ENCODE measurements around the gene CKS1B.
"Not testable (repeated sequence)": the region's sequence is repeated elsewhere in the genome, so short reads cannot be mapped to it uniquely, and the experiment has no call there.

The CKS1B gene

DNA sequence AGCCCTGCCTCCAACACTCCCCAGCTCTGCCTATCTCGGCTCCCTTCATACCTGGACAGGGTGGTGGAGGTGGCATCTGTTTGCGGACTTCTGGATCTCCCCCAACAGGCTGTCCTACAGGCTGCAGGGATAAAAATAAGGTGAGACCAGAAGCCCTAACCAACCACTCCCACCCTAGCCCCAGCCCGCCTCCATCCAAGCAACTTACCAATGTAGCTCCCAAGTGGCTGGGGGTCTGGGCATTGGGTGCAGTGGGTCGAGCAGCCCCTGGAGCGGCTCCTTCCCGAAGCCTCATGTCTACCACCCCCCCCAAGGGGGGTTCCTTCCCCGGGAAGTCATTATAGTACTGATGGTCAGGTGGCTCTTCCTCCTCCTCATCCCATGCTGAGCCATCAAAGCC is 8.4 kb upstream of the CKS1B start:
- DNase-seq, result no peak

DNA sequence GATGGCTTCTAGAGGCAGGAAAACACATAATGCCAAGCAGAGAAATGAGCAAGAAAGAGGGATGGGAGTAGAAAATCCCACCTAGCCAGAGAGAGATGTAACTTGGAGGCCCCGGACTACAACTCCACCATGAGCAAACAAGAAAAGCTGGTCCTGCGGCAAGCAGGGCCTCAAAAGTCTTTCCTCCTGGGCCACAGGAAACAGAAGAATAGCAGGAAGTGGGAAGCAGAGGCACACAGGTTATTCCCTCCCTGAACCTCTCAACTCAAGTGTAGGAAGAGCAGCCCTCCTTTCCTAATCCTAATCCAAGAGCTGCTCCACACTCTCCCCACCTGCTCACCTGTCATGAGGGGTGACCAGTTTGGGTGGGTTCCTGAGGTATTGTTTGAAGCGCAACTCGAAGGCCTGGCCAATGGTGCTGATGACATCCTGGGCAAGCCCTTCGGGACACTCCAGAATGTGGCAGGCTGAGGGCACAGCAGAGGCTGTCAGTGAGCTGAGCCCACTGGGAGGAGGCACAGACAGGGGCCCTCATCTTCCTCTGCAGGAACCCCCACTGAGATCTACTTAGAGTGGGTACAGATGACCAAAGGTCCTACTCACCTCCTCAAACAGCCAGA is 7.0 kb upstream of the CKS1B start:
- DNase-seq, result no peak

DNA sequence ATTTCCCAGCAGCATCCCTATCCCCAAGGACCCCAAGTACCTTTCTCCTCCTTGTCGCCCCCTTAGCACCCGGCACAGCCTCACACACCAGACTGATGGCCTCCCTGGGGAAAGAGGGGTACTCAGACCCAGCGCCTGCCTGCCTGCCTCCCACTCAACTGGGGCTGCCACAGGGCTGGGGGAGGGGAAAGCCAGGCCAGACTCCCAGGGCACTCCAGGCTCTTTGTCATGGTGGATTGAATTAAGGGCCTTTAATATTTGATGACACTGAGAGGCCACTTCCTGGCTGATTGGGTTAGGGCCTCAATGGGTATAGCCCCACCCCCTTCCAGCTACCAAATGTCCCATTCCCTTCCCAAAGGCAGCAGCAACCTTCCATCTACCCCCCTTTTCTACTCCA is 5.8 kb upstream of the CKS1B start:
- DNase-seq, result no peak

DNA sequence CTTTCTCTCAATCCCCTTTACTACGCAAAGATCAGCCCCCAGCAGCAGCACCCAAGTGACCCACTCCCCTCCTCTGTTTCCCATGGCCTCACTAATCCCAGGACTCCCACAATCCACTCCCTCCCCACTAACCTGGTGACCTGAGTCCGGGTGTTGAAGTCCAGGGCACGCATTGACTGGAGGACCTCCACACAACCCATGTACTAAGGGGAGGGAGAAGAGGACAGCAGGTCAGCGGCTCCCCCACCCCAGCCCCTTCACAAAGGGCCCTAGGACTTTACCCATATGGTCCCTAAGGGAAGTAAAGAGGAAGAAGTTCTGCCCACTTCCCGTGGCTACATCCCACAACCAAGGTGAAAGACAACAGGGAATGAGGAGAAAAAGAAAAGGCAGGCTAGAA is 5.2 kb upstream of the CKS1B start:
- no peak for DNase-seq

DNA sequence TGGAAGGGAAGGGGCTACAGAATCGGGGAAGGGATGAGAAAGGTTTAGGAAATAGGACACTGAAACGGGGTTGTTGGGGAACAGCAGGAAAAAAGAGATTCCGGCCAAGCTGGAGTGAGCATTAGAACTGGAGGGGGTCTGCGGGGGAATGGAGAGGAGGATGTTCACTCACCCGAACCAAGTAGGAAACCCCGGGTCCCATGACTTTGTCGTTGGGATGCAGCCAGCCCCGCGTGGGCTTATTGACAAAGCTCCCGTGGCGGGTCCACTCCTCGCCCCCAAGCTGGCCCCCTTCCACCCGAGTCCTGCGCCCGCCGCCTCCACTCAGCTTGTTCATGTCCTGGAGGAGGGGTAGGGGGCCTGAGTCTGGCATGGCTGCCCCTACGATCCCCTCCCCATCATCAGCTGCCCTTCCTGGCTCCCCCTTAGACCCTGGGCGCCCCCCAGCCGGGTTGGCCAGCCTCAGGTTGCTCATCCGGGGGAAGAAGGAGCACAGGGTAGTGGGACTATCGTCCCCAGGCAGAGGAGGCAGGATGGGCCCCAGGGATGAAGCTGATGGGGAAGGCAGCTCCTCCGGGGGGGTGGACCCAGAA is 4.5 kb upstream of the CKS1B start:
- no peak for DNase-seq

DNA sequence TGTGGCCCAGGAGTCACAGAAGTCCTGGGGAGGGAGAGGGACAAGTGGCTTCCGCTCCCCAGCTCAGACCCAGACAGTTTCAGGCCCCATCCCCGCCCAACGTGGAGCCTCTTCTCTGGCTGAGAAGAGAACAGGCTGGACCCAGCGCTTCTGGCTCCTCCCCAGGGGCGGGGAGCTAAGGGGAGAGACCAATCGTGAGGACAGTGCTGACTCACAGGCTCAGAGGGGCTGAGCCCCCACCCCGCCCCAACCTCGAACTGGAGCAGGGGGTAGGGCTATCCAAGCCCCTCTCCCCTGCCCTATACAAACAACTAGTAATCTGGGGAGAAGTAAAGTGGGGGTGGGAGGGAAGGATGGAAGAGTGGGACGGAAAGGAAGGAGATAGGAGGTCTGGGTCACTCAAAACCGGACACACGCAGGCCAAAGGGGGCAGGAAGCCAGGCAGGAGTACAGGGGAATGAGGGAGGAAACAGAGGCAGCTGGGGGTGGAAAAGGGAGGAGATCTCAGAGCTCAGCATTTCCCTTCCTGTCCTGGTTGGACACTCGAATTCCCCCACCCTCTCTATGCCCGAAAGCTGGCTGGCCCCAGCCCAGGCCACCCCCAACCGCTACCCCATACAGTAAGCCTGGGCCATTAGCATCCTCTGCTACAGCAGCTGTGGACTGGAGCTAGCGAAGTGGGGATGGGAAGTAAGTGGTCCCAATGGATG is 3.7 kb upstream of the CKS1B start, which contains the start of gene SHC1:
Gene SHC1, minus strand, starts transcription at position 117 of the 710 bp plus-strand sequence. CDS start 221 bp downstream, outside the sequence.
- peak; percentile 97 for DNase-seq

DNA sequence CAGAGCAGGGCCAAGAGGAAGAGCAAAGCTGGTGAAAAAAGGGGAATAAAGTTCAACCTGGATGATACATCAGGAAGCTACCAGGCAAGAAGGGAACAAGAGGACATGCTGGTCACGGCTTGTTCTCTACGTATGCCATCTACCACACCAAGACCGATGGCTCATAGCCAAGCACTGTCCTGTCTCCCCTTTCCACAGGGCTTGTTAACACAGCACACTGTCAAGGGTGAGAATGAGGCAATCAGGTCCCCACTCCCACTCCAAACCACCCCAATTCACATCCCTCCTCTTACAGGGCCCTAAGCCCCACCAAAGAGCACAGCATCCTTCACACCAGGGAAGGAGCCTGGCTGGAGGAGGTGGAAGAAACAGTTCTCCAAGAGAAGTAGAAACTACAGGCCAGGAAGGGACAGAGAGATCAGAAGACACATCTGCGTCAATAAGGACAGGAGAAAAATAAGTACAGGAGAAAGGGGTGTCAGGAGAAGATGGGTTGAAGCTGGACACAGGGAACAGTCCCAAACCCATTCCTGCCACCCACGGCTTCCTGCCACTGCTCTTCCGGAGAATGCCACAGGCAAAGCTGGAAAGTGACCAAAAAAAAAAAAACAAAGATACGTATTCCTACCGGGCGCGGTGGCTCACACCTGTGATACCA is 3.0 kb upstream of the CKS1B start:
- DNase-seq, result no peak

DNA sequence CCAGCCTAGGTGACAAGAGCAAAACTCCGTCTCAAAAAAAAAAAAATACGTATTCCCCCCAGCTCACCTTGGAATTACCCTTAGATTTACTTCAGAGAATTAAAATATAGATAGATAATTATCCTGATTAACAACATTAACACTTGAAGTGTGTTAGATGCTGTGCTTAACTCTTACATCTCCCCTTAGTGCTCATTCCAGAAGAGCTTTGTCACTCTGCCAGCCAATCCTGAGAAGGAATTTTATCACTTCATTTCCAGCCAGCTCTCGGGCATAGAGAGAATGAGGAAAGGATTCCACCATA is 2.3 kb upstream of the CKS1B start:
- no peak for DNase-seq

DNA sequence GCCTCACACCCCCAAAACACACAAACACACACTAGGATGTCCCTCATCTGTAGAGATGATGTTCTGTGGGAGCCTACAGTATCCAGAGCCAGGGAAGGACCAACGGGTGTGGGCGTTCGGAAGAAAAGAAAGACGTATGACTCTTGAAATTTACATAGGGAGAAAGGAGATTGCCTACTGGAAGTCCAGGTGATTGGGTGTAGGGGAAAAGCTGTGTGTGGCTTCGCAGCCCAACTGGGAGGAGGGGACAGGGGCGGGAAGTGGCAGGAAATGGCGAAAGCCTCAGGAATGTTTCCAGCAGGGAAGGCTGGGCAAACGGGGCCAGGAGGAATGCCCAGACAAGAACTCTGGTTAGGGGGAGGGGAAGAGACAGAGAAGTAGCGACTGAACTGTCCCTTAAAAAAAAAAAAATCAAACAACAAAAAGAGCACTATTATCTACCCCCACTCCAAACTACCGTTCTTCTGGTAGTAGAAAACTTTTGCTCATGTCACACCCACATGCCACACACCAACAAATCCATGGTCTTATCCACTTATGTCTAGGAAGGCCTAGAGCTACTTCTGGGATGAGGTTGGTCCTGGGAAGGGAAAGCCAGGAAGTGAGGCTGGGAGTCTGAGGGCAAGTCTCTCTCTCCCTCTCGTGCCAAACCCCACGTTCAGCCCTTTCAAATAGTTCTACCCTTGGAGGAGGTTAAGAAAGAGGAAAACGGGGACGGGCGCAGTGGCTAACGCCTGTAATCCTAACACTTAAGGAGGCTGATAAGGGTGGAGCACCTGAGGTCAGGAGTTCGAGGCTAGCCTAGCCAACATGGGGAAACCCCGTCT is 1.8 kb upstream of the CKS1B start:
- peak; percentile 99 for DNase-seq

DNA sequence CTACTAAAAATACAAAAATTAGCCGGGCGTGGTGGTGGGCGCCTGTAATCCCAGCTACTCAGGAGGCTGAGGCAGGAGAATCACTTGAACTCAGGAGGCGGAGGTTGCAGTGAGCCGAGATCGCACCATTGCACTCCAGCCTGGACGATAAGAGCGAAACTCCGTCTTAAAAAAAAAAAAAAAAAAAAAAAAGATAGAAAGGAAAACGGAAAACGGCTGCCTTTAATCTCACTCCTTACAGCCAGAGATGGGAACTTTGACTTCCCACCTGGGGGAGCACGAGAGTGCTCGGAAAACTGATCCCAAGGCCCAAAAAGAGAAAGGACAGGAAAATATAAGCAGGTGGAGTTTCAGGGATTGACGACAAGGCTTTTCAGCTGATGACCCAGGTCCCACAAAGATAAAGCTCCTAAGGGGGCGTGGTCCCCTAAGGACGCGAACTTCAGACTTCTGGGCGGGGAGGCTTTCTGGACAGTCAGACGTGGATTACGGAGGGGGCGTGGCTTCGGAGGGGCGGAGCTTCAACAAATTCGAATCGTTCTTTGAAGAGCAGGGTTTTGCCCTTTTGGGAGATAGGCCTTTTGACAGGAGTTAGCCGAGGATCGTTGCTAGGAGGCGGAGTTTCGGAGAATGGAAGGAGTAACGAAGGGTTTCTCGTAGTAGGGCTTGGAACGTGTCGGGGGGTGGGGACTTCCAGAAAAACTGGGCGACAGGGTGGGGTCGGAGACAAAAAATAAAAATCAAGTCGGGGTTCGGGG is 958 bp upstream of the CKS1B start:
- peak; percentile 98 for DNase-seq

DNA sequence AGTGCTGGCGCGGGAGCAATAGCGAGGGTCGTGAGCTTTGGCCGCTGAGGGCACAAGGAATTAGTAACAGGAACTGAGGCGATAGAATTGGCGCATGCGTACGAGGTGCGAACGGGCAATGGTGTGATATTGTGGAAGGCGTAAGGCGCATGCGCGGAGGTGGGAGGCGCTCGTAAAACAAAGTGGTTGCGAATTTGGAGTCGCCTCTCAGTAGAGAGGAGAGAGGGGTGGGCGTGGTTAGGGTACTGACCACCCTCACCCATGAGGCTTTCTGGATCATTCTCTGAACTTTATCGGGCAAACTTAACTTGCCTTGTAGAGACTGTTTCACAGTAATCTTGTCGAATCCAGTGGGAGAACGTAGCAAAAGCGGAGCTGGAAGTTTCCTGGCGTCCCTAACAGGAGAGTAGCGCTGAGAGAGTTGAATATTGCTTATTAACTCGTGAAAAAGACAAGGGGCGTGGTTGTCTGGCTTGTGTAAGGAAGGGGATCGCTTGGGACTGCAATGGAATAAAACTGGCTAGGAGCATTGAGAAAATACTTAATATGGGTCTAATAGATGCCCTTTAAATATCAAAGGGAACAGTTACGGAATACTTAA is 427 bp downstream of the CKS1B start:
- peak; percentile 95 for DNase-seq

DNA sequence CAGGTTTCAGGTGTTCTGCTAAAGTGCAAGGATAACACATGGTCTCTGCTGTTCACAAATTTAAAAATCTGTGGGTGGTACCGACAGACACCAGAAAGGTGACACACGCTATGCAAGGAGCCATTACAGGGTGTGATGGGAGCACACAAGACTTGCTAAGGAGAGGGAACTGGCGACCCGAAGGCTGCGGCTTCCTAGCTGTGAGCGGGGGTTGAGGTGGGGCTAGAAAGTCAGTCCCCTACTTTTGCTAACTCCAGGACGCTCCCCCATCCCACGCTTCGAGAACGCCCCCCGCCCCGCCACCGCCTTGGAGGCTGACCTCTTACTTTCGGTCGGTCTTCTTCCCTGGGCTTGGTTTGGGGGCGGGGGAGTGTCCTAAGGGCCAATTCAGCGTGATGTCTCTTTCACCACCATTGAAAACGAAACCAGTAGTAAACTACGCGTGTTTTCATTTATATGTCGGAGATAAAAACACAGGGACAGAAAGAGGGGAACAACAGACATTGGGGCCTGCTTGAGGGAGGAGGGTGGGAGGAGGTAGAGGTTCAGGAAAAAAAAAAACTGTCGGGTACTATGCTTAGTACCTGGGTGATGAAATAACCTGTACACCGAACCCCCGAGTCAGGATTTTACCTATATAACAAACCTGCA is 1.1 kb downstream of the CKS1B start:
- peak; percentile 46 for DNase-seq

DNA sequence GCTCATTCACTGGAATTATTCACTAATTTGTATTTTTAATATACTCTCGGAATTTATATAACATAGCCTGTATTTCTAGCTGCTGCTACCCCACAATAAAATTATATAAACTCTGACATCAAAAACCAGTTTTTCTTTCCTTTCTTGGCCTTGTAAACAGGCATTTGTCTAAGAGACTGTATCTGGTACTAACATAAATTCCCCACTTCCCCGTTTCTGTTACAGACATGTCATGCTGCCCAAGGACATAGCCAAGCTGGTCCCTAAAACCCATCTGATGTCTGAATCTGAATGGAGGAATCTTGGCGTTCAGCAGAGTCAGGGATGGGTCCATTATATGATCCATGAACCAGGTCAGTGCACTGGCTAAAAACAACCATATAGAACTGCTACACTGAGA is 3.3 kb downstream of the CKS1B start:
- DNase-seq, result not testable (repeated sequence)

DNA sequence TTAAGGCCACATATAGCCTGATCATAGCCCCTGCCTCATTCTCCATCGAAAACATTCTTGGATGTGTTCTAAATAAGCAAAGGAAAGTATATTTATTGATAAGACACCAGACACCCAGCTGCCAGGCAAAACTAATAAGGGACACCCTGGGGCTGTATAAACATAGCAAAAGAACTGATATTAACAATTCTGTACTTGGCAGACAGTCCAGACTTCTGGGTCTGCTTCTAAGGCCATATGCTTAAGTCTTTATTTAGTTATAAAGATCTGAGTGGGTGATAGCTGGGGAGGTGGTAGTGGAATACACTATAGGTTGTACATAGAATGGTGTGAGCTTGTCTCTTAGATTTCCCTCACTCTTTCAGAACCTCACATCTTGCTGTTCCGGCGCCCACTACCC is 3.9 kb downstream of the CKS1B start:
- no peak for DNase-seq

DNA sequence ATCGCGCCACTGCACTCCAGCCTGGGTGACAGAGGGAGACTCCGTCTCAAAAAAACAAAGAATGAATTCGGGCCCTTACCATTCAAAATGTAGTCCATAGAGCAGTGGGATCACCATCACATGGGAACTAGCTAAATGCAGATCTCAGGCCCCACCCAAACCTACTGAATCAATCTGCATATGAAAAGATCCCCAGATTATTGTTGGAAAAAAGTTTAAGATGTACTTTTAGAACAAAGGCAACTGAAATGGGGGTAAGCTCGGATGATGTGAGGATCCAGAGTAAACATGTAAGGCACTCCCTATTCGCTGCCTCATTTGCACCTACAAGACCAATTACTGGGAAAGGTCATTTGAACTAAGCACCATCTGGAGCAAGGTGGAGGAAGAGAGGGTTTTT is 7.9 kb downstream of the CKS1B start:
- DNase-seq, result no peak

DNA sequence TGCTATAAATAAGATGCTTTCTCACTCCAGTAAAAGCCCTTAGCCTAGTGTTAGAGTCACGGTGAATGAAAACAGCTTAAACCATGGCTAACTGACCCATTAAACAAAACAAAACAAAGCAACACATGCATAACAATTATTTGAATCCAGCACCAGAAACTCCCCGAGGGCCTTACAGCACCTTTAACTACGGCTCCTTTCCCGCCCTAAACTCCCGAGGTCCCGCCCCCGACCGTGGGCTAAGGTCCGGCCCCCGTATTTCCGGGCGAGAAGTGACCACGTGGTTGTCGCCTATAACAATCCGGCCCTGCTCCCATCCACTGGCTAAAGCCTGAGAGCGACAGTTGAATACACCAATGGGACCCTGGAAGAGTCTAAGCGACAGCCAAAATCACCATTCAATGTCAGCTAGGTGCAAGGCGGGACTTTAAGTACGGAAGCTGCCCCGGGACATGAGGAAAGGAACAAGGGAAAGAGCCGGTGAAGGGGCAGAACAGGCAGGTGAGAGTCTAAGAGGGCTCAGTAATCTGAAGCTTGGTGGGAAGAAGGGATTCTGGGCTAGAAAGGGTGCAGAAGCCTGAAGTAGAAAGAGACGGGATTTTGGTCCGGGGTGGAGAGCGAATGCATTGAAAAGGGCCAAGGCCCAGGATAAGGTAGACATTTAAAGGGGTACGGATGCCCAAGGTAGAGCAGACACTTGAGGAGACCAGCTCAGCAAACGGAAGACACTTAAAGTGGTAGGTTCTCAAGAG is 8.6 kb downstream of the CKS1B start, which contains the start of gene FLAD1:
Gene FLAD1, plus strand, starts transcription at position 448 of the 752 bp plus-strand sequence. CDS start 351 bp downstream, outside the sequence.
- peak; percentile 100 for DNase-seq

DNA sequence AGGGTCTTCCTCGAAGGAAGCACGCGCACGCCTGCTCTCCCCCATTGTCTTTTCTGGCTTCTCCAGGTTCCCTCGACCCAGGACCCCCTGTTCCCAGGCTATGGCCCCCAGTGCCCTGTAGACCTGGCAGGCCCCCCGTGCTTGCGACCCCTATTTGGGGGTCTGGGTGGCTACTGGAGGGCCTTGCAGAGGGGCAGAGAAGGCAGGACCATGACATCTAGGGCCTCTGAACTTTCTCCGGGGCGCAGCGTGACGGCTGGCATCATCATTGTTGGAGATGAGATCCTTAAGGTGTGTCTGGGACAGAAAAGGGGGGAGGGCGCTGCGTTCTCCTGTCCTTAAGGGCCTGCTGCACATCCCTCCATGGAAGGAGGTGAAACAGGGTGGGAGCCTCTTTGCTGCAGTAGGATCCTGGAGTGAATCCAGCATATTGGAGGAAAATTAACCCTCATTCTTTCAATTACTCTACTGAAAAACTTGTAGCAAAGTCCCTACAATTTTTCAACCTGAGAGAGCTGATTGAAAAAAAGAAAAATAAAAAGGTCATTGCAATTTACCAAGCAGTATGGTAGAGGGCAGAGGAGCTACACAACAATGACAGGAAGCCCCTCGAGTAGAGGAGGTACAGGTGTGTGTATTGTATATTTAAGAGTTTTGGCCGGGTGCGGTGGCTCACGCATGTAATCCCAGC is 9.4 kb downstream of the CKS1B start:
- DNase-seq, result no peak

DNA sequence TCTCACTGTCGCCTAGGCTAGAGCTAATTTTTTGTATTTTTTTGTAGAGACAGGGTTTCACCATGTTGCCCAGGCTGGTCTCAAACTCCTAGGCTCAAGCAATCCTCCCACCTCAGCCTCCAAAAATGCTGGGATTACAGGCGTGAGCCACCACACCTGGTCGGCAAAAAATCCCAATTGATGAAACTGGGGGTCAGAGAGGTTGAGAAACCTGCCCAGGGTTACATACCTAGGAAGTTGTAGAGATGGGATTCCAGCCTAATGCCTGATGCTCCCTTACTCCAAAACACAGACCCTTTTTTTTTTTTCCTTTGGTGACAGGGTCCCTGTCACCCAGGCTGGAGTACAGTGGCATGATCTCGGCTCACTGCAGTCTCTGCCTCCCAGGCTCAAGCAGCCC is 12.3 kb downstream of the CKS1B start:
- not testable (repeated sequence) for DNase-seq

DNA sequence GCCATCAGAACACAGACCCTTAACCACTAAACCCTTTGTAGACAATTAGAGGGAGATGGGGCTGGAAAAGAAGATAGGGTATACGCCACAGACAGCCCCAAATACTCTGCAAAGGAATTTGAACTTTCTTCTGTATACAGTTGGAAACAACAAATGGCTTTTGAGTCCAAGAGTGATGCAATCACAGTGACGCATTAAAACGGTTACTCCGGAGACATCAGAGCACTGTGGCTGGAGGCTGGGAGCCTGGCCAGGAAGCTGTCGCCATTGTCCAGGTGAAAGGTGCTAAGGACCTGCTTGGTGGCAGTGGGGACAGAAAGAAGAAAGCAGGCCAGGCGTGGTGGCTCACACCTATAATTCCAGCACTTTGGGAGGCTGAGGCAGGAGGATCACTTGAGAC is 12.8 kb downstream of the CKS1B start:
- DNase-seq, result no peak
